ENCODE data around the gene KRTAP24-1.
A peak's percentile ranks its signal among the peaks of the same experiment; 100 is the strongest.

KRTAP24-1 gene

GRCh38 chr21:30243691-30244090 is 39.1 kb downstream of the KRTAP24-1 start:
- no peak for TF ChIP-seq CTCF (IDR thresholded peaks at IDR 0.05; ENCODE audit: low read depth, low read length)
- no peak overlapping the region for H3K4me3 ChIP-seq (replicated peaks in 1 of 2; ENCODE audit: low read depth in 2 of 2, low read length in 2 of 2)
- no peak for DNase-seq (ENCODE audit: low read depth in 2 of 2)

- no peak for TF ChIP-seq CTCF (IDR thresholded peaks at IDR 0.05; ENCODE audit: low read depth, low read length)
- no peak for DNase-seq (ENCODE audit: low read depth in 2 of 2)
- no peak overlapping the region for H3K4me3 ChIP-seq (replicated peaks in 1 of 2; ENCODE audit: low read depth in 2 of 2, low read length in 2 of 2)
Measured at GRCh38 chr21:30240661-30241060, 42.1 kb downstream of the KRTAP24-1 start.

GRCh38 chr21:30238168-30238567 is 44.6 kb downstream of the KRTAP24-1 start:
- TF ChIP-seq CTCF (IDR thresholded peaks at IDR 0.05; ENCODE audit: low read depth, low read length), result no peak
- DNase-seq (ENCODE audit: low read depth in 2 of 2), result no peak
- no peak overlapping the region for H3K4me3 ChIP-seq (replicated peaks in 1 of 2; ENCODE audit: low read depth in 2 of 2, low read length in 2 of 2)

- no peak for TF ChIP-seq CTCF (IDR thresholded peaks at IDR 0.05; ENCODE audit: low read depth, low read length)
- H3K4me3 ChIP-seq (replicated peaks in 1 of 2; ENCODE audit: low read depth in 2 of 2, low read length in 2 of 2), result no peak overlapping the region
- peak; percentile 11 to 78 for DNase-seq (ENCODE audit: low read depth in 2 of 2)
Measured at GRCh38 chr21:30234643-30235042, 48.1 kb downstream of the KRTAP24-1 start.

- no peak for DNase-seq (ENCODE audit: low read depth in 2 of 2)
- H3K4me3 ChIP-seq (replicated peaks in 1 of 2; ENCODE audit: low read depth in 2 of 2, low read length in 2 of 2), result no peak overlapping the region
- no peak for TF ChIP-seq CTCF (IDR thresholded peaks at IDR 0.05; ENCODE audit: low read depth, low read length)
Measured at GRCh38 chr21:30234050-30234449, 48.7 kb downstream of the KRTAP24-1 start.

GRCh38 chr21:30233228-30234020 is 49.3 kb downstream of the KRTAP24-1 start:
- no peak for TF ChIP-seq CTCF (IDR thresholded peaks at IDR 0.05; ENCODE audit: low read depth, low read length)
- no peak overlapping the region for H3K4me3 ChIP-seq (replicated peaks in 1 of 2; ENCODE audit: low read depth in 2 of 2, low read length in 2 of 2)
- DNase-seq (ENCODE audit: low read depth in 2 of 2), result no peak

GRCh38 chr21:30232011-30232410 is 50.7 kb downstream of the KRTAP24-1 start:
- TF ChIP-seq CTCF (IDR thresholded peaks at IDR 0.05; ENCODE audit: low read depth, low read length), result no peak
- no peak overlapping the region for H3K4me3 ChIP-seq (replicated peaks in 1 of 2; ENCODE audit: low read depth in 2 of 2, low read length in 2 of 2)
- peak in 1 of 2 donors; percentile 68 for DNase-seq (ENCODE audit: low read depth in 2 of 2)
